Astrocyte (in vitro differentiated cells and primary cell): Measurements from ENCODE around the gene TRPC6. TPM values are rescaled to one million over a fixed set of nuclear protein-coding genes. Genes with fewer than 3 reads are reported as not detected.

Experiments
- DNase-seq: peaks from one replicate; pipeline ENCODE4 v3.0.0-alpha.2; 2010; ENCODE audit warnings: low read depth
- FAIRE-seq: peaks from 2 replicates; lab custom pipeline; 2011; peaks lifted over from hg19 to GRCh38; lab: Jason Lieb, UNC
- H2AFZ ChIP-seq: 2 replicates; pipeline ENCODE4 v1.6.0; 2012; ENCODE audit warnings: low read depth, low read length, inconsistent platforms
- H3K27ac ChIP-seq: 2 replicates; pipeline ENCODE4 v1.5.1; 2011; ENCODE audit warnings: low read depth, low read length, inconsistent platforms
- H3K27me3 ChIP-seq: 2 replicates; pipeline ENCODE4 v1.6.0; 2011; ENCODE audit warnings: low read length, inconsistent platforms; ENCODE audit not compliant: insufficient read depth
- H3K36me3 ChIP-seq: 2 replicates; pipeline ENCODE4 v1.5.1; 2011; ENCODE audit warnings: low read length, inconsistent platforms; ENCODE audit not compliant: insufficient read depth
- H3K4me1 ChIP-seq: 2 replicates; pipeline ENCODE4 v1.5.1; 2011; ENCODE audit warnings: low read length, inconsistent platforms; ENCODE audit not compliant: insufficient read depth
- H3K4me2 ChIP-seq: 2 replicates; pipeline ENCODE4 v1.6.0; 2012; ENCODE audit warnings: low read length, inconsistent platforms
- H3K4me3 ChIP-seq: 2 replicates; pipeline ENCODE4 v1.5.1; 2011; ENCODE audit warnings: low read depth, mild to moderate bottlenecking, low read length, inconsistent platforms; ENCODE audit not compliant: insufficient read depth
- H3K79me2 ChIP-seq: 2 replicates; pipeline ENCODE4 v1.6.0; 2012; ENCODE audit warnings: mild to moderate bottlenecking, low read length, inconsistent platforms; ENCODE audit not compliant: insufficient read depth
- H3K9ac ChIP-seq: 2 replicates; pipeline ENCODE4 v1.6.0; 2012; ENCODE audit warnings: mild to moderate bottlenecking, low read length, inconsistent platforms
- H3K9me3 ChIP-seq: 2 replicates; pipeline ENCODE4 v1.5.1; 2012; ENCODE audit warnings: low read depth, mild to moderate bottlenecking, low read length, inconsistent platforms; ENCODE audit not compliant: insufficient read depth
- H4K20me1 ChIP-seq: 2 replicates; pipeline ENCODE4 v1.6.0; 2012; ENCODE audit warnings: low read length, inconsistent platforms; ENCODE audit not compliant: insufficient read depth
- H3K27ac Mint-ChIP-seq: one replicate; pipeline ENCODE4 v1.8.0; 2021; ENCODE audit warnings: mild to moderate bottlenecking, mixed read lengths; ENCODE audit not compliant: unreplicated experiment
- H3K27me3 Mint-ChIP-seq: one replicate; pipeline ENCODE4 v1.8.0; 2021; ENCODE audit warnings: low read depth, mixed read lengths; ENCODE audit not compliant: unreplicated experiment
- H3K36me3 Mint-ChIP-seq: one replicate; pipeline ENCODE4 v1.8.0; 2021; ENCODE audit warnings: low read depth, mixed read lengths; ENCODE audit not compliant: unreplicated experiment
- H3K4me1 Mint-ChIP-seq: one replicate; pipeline ENCODE4 v1.8.0; 2021; ENCODE audit warnings: low read depth, mixed read lengths; ENCODE audit not compliant: unreplicated experiment
- H3K4me3 Mint-ChIP-seq: one replicate; pipeline ENCODE4 v1.8.0; 2021; ENCODE audit warnings: mild to moderate bottlenecking, moderate library complexity, mixed read lengths; ENCODE audit not compliant: unreplicated experiment
- H3K9me3 Mint-ChIP-seq: one replicate; pipeline ENCODE4 v1.8.0; 2021; ENCODE audit warnings: mild to moderate bottlenecking, mixed read lengths; ENCODE audit not compliant: unreplicated experiment
- EZH2 ChIP-seq: IDR thresholded peaks from 2 replicates; pipeline ENCODE4 v1.6.1; 2012; ENCODE audit warnings: mild to moderate bottlenecking, low read length, inconsistent platforms; ENCODE audit not compliant: insufficient read depth
- total RNA-seq: library from RNA; stranded (reverse); gene quantifications from 2 replicates; pipeline ENCODE4 v1.2.1, GENCODE V29; 2021
- TF ChIP-seq, protein P1 (sequence below): IDR thresholded peaks from 2 replicates; pipeline ENCODE4 v1.5.1; 2011; ENCODE audit warnings: low read depth, mild to moderate bottlenecking, inconsistent platforms, low read length, moderate library complexity; ENCODE audit not compliant: insufficient read depth

TRPC6 gene
- total RNA-seq, 1 donor from 2014 or later = 0.07 TPM

DNA sequence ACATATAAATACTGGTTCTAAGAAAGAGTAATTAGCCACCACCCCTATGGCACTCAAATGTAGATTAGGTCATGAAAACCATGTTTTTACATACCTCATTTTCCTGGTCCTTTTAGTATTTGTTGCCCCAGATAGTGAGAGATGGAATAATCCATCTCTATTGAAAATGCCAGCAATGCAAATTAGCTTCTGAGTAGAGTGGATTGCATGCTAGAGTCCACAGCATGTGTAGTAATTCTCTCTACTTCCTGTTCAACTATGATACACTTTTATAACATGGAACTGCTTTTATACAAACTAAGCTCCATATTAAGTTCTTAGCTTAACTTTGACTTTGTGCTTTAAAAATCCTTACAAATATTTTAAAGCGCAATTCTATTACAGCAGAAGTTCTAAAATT, 73.2 kb downstream of the TRPC6 start:
- no peaks in the 10 kb centered on the region for H3K36me3 Mint-ChIP-seq
- DNase-seq = no peak
- H3K9me3 Mint-ChIP-seq = no peaks in the 10 kb centered on the region

DNA sequence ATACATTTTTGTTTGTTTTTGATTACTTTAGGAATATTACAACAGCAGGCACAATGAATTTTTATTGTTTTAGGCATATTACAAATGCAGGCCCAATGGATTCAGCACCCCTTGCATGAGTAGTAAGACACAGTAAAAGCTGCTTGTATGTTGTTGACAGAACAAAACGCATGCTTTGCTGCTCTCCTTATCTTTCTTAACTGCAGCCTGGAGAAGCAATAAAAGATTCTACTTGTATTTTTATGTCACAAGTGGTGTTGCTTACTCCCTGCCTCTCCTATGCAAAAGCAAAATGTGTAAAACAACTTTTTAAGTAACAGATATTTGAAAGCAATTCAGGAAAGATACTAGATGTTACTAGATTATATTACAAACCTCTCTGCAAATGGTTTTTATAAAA, 73.9 kb downstream of the TRPC6 start:
- H3K9me3 Mint-ChIP-seq = no peaks in the 10 kb centered on the region
- Histone ChIP-seq H3K4me1 (no peaks in the 10 kb centered on the region), H3K27me3 (no peaks in the 10 kb centered on the region), H3K9ac (no peak overlapping the region), H3K79me2 (no peaks in the 10 kb centered on the region), H2AFZ (no peak overlapping the region), H4K20me1 (no peaks in the 10 kb centered on the region), H3K9me3 (no peaks in the 10 kb centered on the region), H3K27ac (no peak overlapping the region), H3K36me3 (no peaks in the 10 kb centered on the region), H3K4me2 (no peak overlapping the region), H3K4me3 (no peak overlapping the region)
- H3K4me3 Mint-ChIP-seq = no peak overlapping the region
- H3K27ac Mint-ChIP-seq = no peak overlapping the region
- H3K27me3 Mint-ChIP-seq = no peaks in the 10 kb centered on the region
- H3K4me1 Mint-ChIP-seq = no peaks in the 10 kb centered on the region
- TF ChIP-seq EZH2 = no peak
- TF ChIP-seq, protein P1, sequence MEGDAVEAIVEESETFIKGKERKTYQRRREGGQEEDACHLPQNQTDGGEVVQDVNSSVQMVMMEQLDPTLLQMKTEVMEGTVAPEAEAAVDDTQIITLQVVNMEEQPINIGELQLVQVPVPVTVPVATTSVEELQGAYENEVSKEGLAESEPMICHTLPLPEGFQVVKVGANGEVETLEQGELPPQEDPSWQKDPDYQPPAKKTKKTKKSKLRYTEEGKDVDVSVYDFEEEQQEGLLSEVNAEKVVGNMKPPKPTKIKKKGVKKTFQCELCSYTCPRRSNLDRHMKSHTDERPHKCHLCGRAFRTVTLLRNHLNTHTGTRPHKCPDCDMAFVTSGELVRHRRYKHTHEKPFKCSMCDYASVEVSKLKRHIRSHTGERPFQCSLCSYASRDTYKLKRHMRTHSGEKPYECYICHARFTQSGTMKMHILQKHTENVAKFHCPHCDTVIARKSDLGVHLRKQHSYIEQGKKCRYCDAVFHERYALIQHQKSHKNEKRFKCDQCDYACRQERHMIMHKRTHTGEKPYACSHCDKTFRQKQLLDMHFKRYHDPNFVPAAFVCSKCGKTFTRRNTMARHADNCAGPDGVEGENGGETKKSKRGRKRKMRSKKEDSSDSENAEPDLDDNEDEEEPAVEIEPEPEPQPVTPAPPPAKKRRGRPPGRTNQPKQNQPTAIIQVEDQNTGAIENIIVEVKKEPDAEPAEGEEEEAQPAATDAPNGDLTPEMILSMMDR = no peak
- no peaks in the 10 kb centered on the region for H3K36me3 Mint-ChIP-seq
- DNase-seq = no peak
- FAIRE-seq = no peak

More for the DNA sequence above, 73.2 kb downstream of the TRPC6 start:
- H3K27me3 ChIP-seq = no peaks in the 10 kb centered on the region
- H3K79me2 ChIP-seq = no peaks in the 10 kb centered on the region
- H4K20me1 ChIP-seq = no peaks in the 10 kb centered on the region
- H3K4me1 ChIP-seq = no peaks in the 10 kb centered on the region
- H2AFZ ChIP-seq = no peak overlapping the region
- H3K4me1 Mint-ChIP-seq = no peaks in the 10 kb centered on the region
- no peak overlapping the region for H3K27ac ChIP-seq
- no peak overlapping the region for H3K9ac ChIP-seq
- no peak overlapping the region for H3K4me2 ChIP-seq
- H3K27ac Mint-ChIP-seq = no peak overlapping the region
- H3K4me3 ChIP-seq = no peak overlapping the region
- H3K4me3 Mint-ChIP-seq = no peak overlapping the region
- no peak for FAIRE-seq
- H3K27me3 Mint-ChIP-seq = no peaks in the 10 kb centered on the region
- H3K9me3 ChIP-seq = no peaks in the 10 kb centered on the region
- H3K36me3 ChIP-seq = no peaks in the 10 kb centered on the region
- TF ChIP-seq EZH2 = no peak
- TF ChIP-seq, protein P1 = no peak

DNA sequence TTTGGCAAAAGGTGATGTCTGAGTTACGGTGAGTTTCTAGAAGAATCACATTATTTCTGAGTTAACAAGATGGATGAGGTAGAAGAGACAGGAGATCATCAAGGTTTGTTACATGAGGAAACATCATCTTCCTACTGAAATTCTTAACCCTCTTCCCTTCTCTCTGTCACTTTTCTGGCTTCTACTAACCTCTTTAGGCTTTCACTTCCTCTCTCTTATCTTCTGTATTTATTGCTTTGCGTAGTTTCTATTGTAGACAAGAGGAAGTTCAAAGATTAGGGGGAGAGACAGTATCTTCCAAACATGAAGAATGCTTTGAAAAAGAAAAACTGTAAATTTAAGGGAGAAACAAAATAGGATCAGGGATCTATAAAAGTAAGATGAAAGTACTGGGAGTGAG, 75.4 kb downstream of the TRPC6 start:
- no peaks in the 10 kb centered on the region for H3K4me1 Mint-ChIP-seq
- Histone ChIP-seq H3K9me3 (no peaks in the 10 kb centered on the region), H3K79me2 (no peaks in the 10 kb centered on the region), H3K9ac (no peak overlapping the region), H3K4me3 (no peak overlapping the region), H2AFZ (no peak overlapping the region), H3K4me1 (no peaks in the 10 kb centered on the region), H3K36me3 (no peaks in the 10 kb centered on the region), H3K4me2 (no peak overlapping the region), H3K27me3 (no peaks in the 10 kb centered on the region), H4K20me1 (no peaks in the 10 kb centered on the region), H3K27ac (no peak overlapping the region)
- H3K27me3 Mint-ChIP-seq = peaks cover 2% of the 10 kb centered on the region
- DNase-seq (no peak), FAIRE-seq (no peak)
- no peak overlapping the region for H3K4me3 Mint-ChIP-seq
- no peaks in the 10 kb centered on the region for H3K9me3 Mint-ChIP-seq
- no peak for TF ChIP-seq EZH2
- TF ChIP-seq, protein P1 = no peak
- no peak overlapping the region for H3K27ac Mint-ChIP-seq
- H3K36me3 Mint-ChIP-seq = no peaks in the 10 kb centered on the region
